ENCODE results near the gene AKR1C2. TPM values are rescaled to one million over a fixed set of nuclear protein-coding genes. Genes with fewer than 3 reads are reported as not detected.

The AKR1C2 gene
- total and polyA plus RNA-seq, 10 of the 15 experiments (the other 5 are each of a cell fraction or from before 2014, with no cell fraction given): 0.31 to 0.44 (median 0.36) TPM; not detected in 7

DNA sequence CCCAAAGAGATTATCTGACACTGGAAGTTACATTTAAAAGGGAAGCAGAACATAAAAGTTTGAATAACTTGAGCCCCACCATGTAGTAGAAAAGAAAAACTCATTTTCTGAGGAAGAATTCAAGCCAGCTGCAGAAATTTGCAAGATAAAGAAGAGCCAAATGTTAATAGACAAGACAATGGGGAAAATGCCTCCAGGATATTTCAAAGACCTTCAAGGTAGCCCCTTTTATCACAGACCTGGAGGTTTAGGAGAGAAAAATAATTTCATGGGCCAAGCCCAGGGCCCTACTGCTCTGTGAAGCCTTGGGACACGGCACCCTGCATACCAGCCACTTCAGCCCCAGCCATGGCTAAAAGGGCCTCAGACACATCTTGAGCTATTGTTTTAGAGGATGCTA is 58.8 kb downstream of the AKR1C2 start (continued):
- TF ChIP-seq ZNF274 (IDR thresholded peaks at IDR 0.05; ENCODE audit: insufficient read depth, insufficient read length) (no peak), ZSCAN29 (IDR thresholded peaks at IDR 0.05) (no peak), JUNB (IDR thresholded peaks at IDR 0.05) (no peak), ZZZ3 (IDR thresholded peaks at IDR 0.05; ENCODE audit: control insufficient read depth, insufficient read length, low read depth) (no peak), BMI1 (IDR thresholded peaks at IDR 0.05; ENCODE audit: borderline replicate concordance) (no peak), ASH2L (IDR thresholded peaks at IDR 0.05; ENCODE audit: borderline replicate concordance, low read depth) (no peak), MYB (IDR thresholded peaks at IDR 0.05; ENCODE audit: borderline replicate concordance, low read depth, low read length) (no peak), RAD51 (IDR thresholded peaks at IDR 0.05) (no peak), NFIC (IDR thresholded peaks at IDR 0.05; ENCODE audit: low read depth, low read length) (no peak)
- TF ChIP-seq, protein P1, sequence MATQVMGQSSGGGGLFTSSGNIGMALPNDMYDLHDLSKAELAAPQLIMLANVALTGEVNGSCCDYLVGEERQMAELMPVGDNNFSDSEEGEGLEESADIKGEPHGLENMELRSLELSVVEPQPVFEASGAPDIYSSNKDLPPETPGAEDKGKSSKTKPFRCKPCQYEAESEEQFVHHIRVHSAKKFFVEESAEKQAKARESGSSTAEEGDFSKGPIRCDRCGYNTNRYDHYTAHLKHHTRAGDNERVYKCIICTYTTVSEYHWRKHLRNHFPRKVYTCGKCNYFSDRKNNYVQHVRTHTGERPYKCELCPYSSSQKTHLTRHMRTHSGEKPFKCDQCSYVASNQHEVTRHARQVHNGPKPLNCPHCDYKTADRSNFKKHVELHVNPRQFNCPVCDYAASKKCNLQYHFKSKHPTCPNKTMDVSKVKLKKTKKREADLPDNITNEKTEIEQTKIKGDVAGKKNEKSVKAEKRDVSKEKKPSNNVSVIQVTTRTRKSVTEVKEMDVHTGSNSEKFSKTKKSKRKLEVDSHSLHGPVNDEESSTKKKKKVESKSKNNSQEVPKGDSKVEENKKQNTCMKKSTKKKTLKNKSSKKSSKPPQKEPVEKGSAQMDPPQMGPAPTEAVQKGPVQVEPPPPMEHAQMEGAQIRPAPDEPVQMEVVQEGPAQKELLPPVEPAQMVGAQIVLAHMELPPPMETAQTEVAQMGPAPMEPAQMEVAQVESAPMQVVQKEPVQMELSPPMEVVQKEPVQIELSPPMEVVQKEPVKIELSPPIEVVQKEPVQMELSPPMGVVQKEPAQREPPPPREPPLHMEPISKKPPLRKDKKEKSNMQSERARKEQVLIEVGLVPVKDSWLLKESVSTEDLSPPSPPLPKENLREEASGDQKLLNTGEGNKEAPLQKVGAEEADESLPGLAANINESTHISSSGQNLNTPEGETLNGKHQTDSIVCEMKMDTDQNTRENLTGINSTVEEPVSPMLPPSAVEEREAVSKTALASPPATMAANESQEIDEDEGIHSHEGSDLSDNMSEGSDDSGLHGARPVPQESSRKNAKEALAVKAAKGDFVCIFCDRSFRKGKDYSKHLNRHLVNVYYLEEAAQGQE (IDR thresholded peaks at IDR 0.05; ENCODE audit: low read depth, low read length): no peak
- TF ChIP-seq, protein P2, sequence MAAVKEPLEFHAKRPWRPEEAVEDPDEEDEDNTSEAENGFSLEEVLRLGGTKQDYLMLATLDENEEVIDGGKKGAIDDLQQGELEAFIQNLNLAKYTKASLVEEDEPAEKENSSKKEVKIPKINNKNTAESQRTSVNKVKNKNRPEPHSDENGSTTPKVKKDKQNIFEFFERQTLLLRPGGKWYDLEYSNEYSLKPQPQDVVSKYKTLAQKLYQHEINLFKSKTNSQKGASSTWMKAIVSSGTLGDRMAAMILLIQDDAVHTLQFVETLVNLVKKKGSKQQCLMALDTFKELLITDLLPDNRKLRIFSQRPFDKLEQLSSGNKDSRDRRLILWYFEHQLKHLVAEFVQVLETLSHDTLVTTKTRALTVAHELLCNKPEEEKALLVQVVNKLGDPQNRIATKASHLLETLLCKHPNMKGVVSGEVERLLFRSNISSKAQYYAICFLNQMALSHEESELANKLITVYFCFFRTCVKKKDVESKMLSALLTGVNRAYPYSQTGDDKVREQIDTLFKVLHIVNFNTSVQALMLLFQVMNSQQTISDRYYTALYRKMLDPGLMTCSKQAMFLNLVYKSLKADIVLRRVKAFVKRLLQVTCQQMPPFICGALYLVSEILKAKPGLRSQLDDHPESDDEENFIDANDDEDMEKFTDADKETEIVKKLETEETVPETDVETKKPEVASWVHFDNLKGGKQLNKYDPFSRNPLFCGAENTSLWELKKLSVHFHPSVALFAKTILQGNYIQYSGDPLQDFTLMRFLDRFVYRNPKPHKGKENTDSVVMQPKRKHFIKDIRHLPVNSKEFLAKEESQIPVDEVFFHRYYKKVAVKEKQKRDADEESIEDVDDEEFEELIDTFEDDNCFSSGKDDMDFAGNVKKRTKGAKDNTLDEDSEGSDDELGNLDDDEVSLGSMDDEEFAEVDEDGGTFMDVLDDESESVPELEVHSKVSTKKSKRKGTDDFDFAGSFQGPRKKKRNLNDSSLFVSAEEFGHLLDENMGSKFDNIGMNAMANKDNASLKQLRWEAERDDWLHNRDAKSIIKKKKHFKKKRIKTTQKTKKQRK (IDR thresholded peaks at IDR 0.05; ENCODE audit: low read depth, low read length): no peak

Measured in GM12878 (cell line).